B cell (primary cell): ENCODE data around the gene ATG7. TPM values are rescaled to one million over a fixed set of nuclear protein-coding genes. Genes with fewer than 3 reads are reported as not detected.

Source experiments
- ATAC-seq: fragments of 200-7000 bp; cut with Tn5 transposase; one replicate; pipeline ENCODE4 v1.10.0; 2021; ENCODE audit warnings: low read depth, mild to moderate bottlenecking, moderate number of reproducible peaks, moderate library complexity
- CTCF ChIA-PET: fragments of 350-600 bp; sonication (Branson Sonifier 250); formaldehyde crosslinking; loops from one replicate; lab custom pipeline; 2021; ENCODE audit warnings: antibody characterized with exemption, inconsistent platforms; lab: Charles Lee
- POLR2A ChIA-PET: fragments of 350-600 bp; sonication (Branson Sonifier 250); formaldehyde crosslinking; loops from one replicate; lab custom pipeline; 2021; ENCODE audit warnings: antibody characterized with exemption; lab: Charles Lee
- DNase-seq: peaks from one replicate; pipeline ENCODE4 v3.0.0; 2013
- H2AFZ ChIP-seq: 2 replicates; pipeline ENCODE4 v1.6.1; 2012; ENCODE audit warnings: mild to moderate bottlenecking, low read depth, low read length; ENCODE audit not compliant: insufficient read depth, poor library complexity, severe bottlenecking
- H3K27ac ChIP-seq, 2 donors: 1 replicate in 1 of 2; 2 replicates in 1 of 2; pipeline ENCODE4 v1.5.1; 2012 to 2013; ENCODE audit warnings: low read length in 2 of 2, mild to moderate bottlenecking in 2 of 2, moderate library complexity in 1 of 2
- H3K27me3 ChIP-seq, 4 experiments: fragments of 200-600 bp in 1 of 4; sonication (generic) in 1 of 4; replicated peaks in 1 of 4; 1 replicate in 2 of 4; 2 replicates in 2 of 4; pipeline versions ENCODE4 v1.6.1 to v1.7.0; 2013 to 2016; ENCODE audit warnings: low read length in 3 of 4, mild to moderate bottlenecking in 2 of 4, mixed read lengths in 1 of 4, moderate library complexity in 1 of 4; ENCODE audit not compliant: insufficient read depth in 4 of 4, control insufficient read depth in 3 of 4; ENCODE audit errors: control extremely low read depth in 1 of 4
- H3K36me3 ChIP-seq, 2 experiments: replicated peaks in 1 of 2; 1 replicate in 1 of 2; 2 replicates in 1 of 2; pipeline versions ENCODE4 v1.6.1 to v1.7.1; 2013; ENCODE audit warnings: low read length in 1 of 2; ENCODE audit not compliant: insufficient read depth in 2 of 2, control insufficient read depth in 1 of 2; ENCODE audit errors: control extremely low read depth in 1 of 2, extremely low read depth in 1 of 2
- H3K4me1 ChIP-seq, 2 donors: fragments of 200-600 bp in 1 of 2; sonication (generic) in 1 of 2; 1 replicate in 1 of 2; 2 replicates in 1 of 2; pipeline versions ENCODE4 v1.5.1 to v1.6.1; 2013 to 2017; ENCODE audit warnings: low read length in 2 of 2; ENCODE audit not compliant: control insufficient read depth in 2 of 2, insufficient read depth in 2 of 2
- H3K4me2 ChIP-seq: replicated peaks from 2 replicates; pipeline ENCODE3; 2012; ENCODE audit warnings: mild to moderate bottlenecking, low read depth, low read length; ENCODE audit not compliant: poor library complexity, severe bottlenecking
- H3K4me3 ChIP-seq, 5 experiments: fragments of 200-600 bp in 1 of 5; sonication (generic) in 1 of 5; 1 replicate in 3 of 5; 2 replicates in 2 of 5; pipeline versions ENCODE4 v1.5.1 to v1.7.0; 2011 to 2016; ENCODE audit warnings: low read length in 4 of 5, mild to moderate bottlenecking in 4 of 5, low read depth in 2 of 5, control low read depth in 1 of 5, moderate library complexity in 1 of 5; ENCODE audit not compliant: insufficient read depth in 1 of 5; ENCODE audit errors: control extremely low read depth in 1 of 5, extremely low read depth in 1 of 5
- H3K79me2 ChIP-seq: fragments of 200-600 bp; sonication (generic); one replicate; pipeline ENCODE4 v1.6.0; 2016; ENCODE audit warnings: low read length; ENCODE audit not compliant: control insufficient read depth, insufficient read depth
- H3K9ac ChIP-seq: fragments of 200-600 bp; sonication (generic); 2 replicates; pipeline ENCODE4 v1.6.1; 2017; ENCODE audit warnings: mild to moderate bottlenecking, low read length, moderate library complexity
- H3K9me3 ChIP-seq, 3 donors: one replicate each; pipeline versions ENCODE4 v1.6.1 to v1.7.1; 2013; ENCODE audit warnings: low read length in 2 of 3; ENCODE audit not compliant: control insufficient read depth in 2 of 3, insufficient read depth in 1 of 3; ENCODE audit errors: control extremely low read depth in 1 of 3
- H4K20me1 ChIP-seq: 2 replicates; pipeline ENCODE4 v1.6.0; 2012; ENCODE audit warnings: mild to moderate bottlenecking, low read length; ENCODE audit not compliant: insufficient read depth, control insufficient read depth, poor library complexity, severe bottlenecking
- H3K27ac Mint-ChIP-seq: one replicate; pipeline ENCODE4 v1.8.0; 2021; ENCODE audit warnings: mixed read lengths
- H3K27me3 Mint-ChIP-seq: one replicate; pipeline ENCODE4 v1.8.0; 2021; ENCODE audit warnings: mixed read lengths
- H3K4me1 Mint-ChIP-seq: one replicate; pipeline ENCODE4 v1.8.0; 2021; ENCODE audit warnings: mixed read lengths
- H3K4me3 Mint-ChIP-seq: one replicate; pipeline ENCODE4 v1.8.0; 2021; ENCODE audit warnings: mixed read lengths
- H3K9me3 Mint-ChIP-seq: one replicate; pipeline ENCODE4 v1.8.0; 2022; ENCODE audit warnings: mixed read lengths; ENCODE audit not compliant: insufficient read depth
- EZH2 ChIP-seq: IDR thresholded peaks from 2 replicates; pipeline ENCODE4 v1.6.1; 2012; ENCODE audit warnings: borderline replicate concordance, low read depth, mild to moderate bottlenecking, moderate library complexity, low read length; ENCODE audit not compliant: insufficient read depth, poor library complexity, severe bottlenecking
- WGBS: methylation state at CpG from one replicate; pipeline ENCODE4 v1.1.5; 2013; ENCODE audit warnings: missing lambda C conversion rate; ENCODE audit not compliant: insufficient coverage; 5-methylcytosine and 5-hydroxymethylcytosine counted together
- intact Hi-C: fragments of 100-400 bp; cut with micrococcal nuclease; formaldehyde crosslinking; loops from one replicate; pipeline ENCODE4 v1.10.0; 2022
- polyA plus RNA-seq: library from polyadenylated mRNA; depleted of rRNA; stranded (reverse); fragments of >200 nt; gene quantifications from 2 replicates; pipeline ENCODE4 v1.2.3, GENCODE V29; 2012
- total RNA-seq, 2 donors: library from RNA; stranded (reverse); fragments of 120-200 nt in 1 of 2; gene quantifications; 1 replicate in 1 of 2; 2 replicates in 1 of 2; pipeline versions ENCODE4 v1.2.3 to v1.2.4, GENCODE V29; 2013 to 2022
- TF ChIP-seq, protein P1 (sequence below): fragments of 200-600 bp; IDR thresholded peaks from one replicate; pipeline ENCODE4 v1.8.0; 2022; ENCODE audit warnings: antibody characterized with exemption, mild to moderate bottlenecking

The ATG7 gene
- total and polyA plus RNA-seq, 2 donors (not counting 1 experiment from before 2014, with no cell fraction given): 13.9 to 66.4 TPM

DNA sequence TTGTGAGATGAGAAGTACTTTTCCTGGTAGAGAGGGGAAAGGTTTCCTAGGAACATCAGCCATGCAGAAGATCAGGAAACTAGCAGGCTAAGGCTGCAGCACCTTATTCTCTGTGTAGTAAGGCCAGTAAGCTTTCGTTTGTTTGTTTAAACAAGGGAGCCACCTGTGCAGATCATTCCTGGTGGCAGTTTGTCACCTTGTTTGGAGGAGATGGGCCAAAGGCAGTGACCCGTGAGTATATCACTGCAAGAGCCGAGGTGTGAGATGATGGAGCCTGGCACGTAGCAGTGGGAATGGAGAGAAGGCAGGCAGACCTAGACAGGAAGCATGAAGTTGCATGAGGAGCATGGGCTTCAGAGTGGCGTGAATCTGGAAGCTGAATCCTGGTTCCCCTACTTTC lies 19.6 kb downstream of the ATG7 start:
- H3K36me3 ChIP-seq: no peaks in the 10 kb centered on the region
- H2AFZ ChIP-seq: peak overlapping the region; percentile 62
- Mint-ChIP-seq H3K9me3 (no peaks in the 10 kb centered on the region), H3K4me3 (peak overlapping the region; percentile 0), H3K4me1 (peaks cover 52% of the 10 kb centered on the region), H3K27ac (peak overlapping the region; percentile 47), H3K27me3 (no peaks in the 10 kb centered on the region)
- no peak for TF ChIP-seq EZH2
- TF ChIP-seq, protein P1, sequence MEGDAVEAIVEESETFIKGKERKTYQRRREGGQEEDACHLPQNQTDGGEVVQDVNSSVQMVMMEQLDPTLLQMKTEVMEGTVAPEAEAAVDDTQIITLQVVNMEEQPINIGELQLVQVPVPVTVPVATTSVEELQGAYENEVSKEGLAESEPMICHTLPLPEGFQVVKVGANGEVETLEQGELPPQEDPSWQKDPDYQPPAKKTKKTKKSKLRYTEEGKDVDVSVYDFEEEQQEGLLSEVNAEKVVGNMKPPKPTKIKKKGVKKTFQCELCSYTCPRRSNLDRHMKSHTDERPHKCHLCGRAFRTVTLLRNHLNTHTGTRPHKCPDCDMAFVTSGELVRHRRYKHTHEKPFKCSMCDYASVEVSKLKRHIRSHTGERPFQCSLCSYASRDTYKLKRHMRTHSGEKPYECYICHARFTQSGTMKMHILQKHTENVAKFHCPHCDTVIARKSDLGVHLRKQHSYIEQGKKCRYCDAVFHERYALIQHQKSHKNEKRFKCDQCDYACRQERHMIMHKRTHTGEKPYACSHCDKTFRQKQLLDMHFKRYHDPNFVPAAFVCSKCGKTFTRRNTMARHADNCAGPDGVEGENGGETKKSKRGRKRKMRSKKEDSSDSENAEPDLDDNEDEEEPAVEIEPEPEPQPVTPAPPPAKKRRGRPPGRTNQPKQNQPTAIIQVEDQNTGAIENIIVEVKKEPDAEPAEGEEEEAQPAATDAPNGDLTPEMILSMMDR: no peak
- H3K4me3 ChIP-seq: peak overlapping the region in 1 of 5 experiments; percentile 15
- H3K27me3 ChIP-seq: no peaks in the 10 kb centered on the region
- intact Hi-C loops: no loop called here
- 87% methylated on average over 4 of the region's 5 CpGs for WGBS
- peak overlapping the region; percentile 75 for H3K4me2 ChIP-seq
- peak overlapping the region; percentile 2 for H3K9ac ChIP-seq
- ChIA-PET POLR2A (interaction anchor here (0.7 to 2.5 kb wide), 2 partner anchors 19 to 424 kb away, joined by 6 to 7 read pairs; partner anchors contain the start of gene ATG7), CTCF (interaction anchor here (0.9 to 4.3 kb wide), 3 partner anchors 9 to 43 kb away, joined by 3 to 30 read pairs (median 3); no protein-coding TSS in a partner anchor)
- H4K20me1 ChIP-seq: no peaks in the 10 kb centered on the region
- DNase-seq (no peak), ATAC-seq (no peak)
- peak overlapping the region; percentile 13 to 98 for H3K27ac ChIP-seq
- peaks cover 74% of the 10 kb centered on the region for H3K79me2 ChIP-seq
- H3K9me3 ChIP-seq: no peaks in the 10 kb centered on the region
- peaks cover 48 to 49% of the 10 kb centered on the region in 2 donors for H3K4me1 ChIP-seq

DNA sequence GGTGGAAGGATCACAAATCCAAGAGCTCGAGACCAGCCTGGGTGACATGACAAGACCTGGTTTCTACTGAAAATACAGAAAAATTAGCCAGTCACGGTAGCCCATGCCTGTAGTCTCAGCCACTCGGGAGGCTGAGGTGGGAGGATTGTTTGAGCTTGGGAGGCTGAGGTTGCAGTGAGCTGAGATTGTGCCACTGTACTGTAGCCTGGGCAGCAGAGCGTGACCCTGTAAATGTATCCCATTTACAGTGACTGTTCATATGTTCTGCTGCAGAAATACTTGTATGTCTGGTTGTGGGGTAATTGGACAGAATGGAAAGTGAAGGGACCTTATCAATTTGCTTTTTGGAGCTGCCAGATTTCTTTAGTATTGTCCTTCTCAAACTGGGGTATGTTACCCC lies 24.9 kb downstream of the ATG7 start:
- no peak overlapping the region for H3K4me3 ChIP-seq
- CTCF ChIA-PET: interaction anchor here (1.3 kb wide), 1 partner anchor 61 kb away, joined by 4 read pairs; no protein-coding TSS in a partner anchor
- peaks cover 0 to 37% of the 10 kb centered on the region in 2 experiments for H3K36me3 ChIP-seq
- DNase-seq: no peak
- H3K4me3 Mint-ChIP-seq: no peak overlapping the region
- H3K4me2 ChIP-seq: no peak overlapping the region
- no peaks in the 10 kb centered on the region for H3K27me3 ChIP-seq
- peaks cover 52% of the 10 kb centered on the region for H3K79me2 ChIP-seq
- no peak overlapping the region for H3K27ac Mint-ChIP-seq
- no peak for ATAC-seq
- H3K27me3 Mint-ChIP-seq: no peaks in the 10 kb centered on the region
- H3K9me3 Mint-ChIP-seq: no peaks in the 10 kb centered on the region
- H3K4me1 Mint-ChIP-seq: peaks cover 2% of the 10 kb centered on the region
- no peaks in the 10 kb centered on the region for H4K20me1 ChIP-seq
- TF ChIP-seq EZH2: no peak
- TF ChIP-seq, protein P1: no peak
- H3K9ac ChIP-seq: no peak overlapping the region
- 100% methylated on average over 4 of the region's 4 CpGs for WGBS
- no peak overlapping the region for H3K27ac ChIP-seq
- intact Hi-C loops: no loop called here
- no peaks in the 10 kb centered on the region for H3K4me1 ChIP-seq
- POLR2A ChIA-PET: no interaction called here
- no peak overlapping the region for H2AFZ ChIP-seq
- no peaks in the 10 kb centered on the region for H3K9me3 ChIP-seq
